HG02973 (cell line): Measurements from ENCODE around the gene SEZ6L.

ENCODE experiments used
- ATAC-seq: cut with Tn5 transposase; IDR thresholded peaks from one replicate; pipeline ENCODE4 v1.9.1; 2021; ENCODE audit warnings: moderate library complexity; ENCODE audit not compliant: unreplicated experiment

SEZ6L gene

GRCh38 chr22:26239581-26239980, 70.3 kb downstream of the SEZ6L start:
- no peak for ATAC-seq

DNA sequence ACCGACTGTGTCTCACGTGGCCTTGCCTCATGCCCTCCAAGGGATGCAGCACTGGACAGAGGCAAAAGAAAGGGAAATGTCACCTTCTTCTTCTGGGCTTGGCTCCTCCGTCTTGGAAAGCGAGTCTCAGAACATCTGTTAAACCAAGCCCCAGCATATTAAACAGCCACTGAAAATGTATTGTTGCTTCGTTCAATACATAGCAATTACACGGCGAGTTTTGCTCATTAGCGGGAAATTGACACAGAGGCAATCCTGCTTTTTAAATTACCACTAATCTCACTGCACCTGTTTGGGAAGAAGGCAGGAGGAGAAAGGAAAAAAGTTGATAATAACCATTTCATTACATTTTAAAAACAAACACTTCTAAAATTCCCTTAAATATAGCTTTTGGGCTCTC, 72.1 kb downstream of the SEZ6L start:
- ATAC-seq = no peak

DNA sequence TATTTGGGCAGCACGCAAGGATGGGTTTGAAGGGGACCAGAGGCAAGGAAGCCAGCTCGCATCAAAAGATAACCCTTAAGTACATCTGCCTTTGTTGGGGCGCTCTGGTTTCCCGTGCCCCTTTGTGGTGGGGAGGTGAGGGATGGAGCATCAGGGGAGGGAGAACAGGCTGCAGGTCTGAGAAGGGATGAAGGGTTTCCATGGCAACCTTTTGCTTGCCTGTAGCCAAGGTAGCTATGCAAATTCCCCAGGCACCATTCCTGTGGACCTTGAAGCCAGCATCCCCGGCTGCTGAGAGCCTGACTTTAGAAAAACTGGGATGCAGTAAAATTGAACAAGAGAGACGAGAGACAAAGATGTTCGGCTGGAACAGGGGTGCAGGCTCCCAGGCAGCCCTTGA, 75.7 kb downstream of the SEZ6L start:
- no peak for ATAC-seq

- no peak for ATAC-seq
Measured at GRCh38 chr22:26246552-26246951, 77.3 kb downstream of the SEZ6L start.

GRCh38 chr22:26251869-26252268, 82.6 kb downstream of the SEZ6L start:
- ATAC-seq = no peak

DNA sequence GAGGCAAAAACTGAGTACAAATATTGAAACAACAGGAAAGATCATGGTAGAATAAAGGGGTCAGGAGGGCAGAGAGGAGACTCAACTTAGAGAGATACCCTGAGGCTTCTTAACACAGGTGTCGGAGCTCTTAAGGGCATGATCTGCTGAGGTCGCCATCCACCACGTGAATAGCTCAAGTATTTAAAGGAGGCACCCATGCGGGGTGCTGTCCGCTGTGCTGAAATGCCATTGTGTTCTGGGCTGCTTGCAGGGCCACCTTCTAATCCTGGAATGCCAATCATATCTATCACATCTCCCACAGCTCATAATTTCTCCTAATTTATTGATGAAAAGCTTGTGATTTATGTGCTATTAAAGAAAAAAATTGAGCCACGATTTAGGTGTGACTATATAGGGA, 90.2 kb downstream of the SEZ6L start:
- no peak for ATAC-seq

- no peak for ATAC-seq
Measured at GRCh38 chr22:26264162-26264561, 94.9 kb downstream of the SEZ6L start.

- ATAC-seq = no peak
Measured at GRCh38 chr22:26265281-26265680, 96.0 kb downstream of the SEZ6L start.

GRCh38 chr22:26265909-26266308, 96.6 kb downstream of the SEZ6L start:
- no peak for ATAC-seq

DNA sequence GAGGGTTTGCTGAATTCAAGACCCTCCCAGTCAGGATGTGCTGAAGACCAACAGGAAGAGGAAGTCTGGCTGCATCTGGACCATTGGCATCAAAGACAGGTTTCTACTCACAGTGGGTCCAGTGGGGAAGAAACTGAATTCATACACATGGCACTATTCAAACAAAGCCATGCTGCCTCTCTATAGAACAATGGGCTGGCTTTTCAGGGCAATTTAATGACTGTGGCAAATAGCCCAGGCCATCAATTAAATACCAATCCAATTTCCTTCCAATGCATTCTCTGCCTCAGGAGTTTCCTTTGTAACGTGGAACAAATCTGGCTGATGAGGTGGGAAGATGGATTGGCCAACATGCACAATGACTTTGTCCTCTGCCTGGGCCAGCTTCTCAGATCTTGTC, 98.6 kb downstream of the SEZ6L start:
- ATAC-seq = no peak

GRCh38 chr22:26269572-26269971, 100.3 kb downstream of the SEZ6L start:
- ATAC-seq = no peak

DNA sequence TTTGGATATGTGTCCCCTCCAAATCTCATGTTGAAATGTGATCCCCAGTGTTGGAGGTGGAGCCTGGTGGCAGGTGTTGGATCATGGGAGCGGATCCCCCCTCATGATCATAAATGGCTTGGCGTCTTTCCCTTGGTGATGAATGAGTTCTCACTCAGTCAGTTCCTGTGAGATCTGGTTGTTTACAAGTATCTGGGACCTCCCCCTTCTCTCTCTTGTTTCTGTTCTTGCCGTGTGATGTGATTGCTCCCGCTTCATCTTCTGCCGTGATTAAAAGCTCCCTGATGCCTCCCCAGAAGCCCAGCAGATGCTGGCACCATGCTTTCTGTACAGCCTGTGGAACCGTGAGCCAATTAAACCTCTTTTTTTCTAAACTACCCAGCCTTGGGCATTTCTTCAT, 102.2 kb downstream of the SEZ6L start:
- no peak for ATAC-seq

- no peak for ATAC-seq
Measured at GRCh38 chr22:26273011-26273675, 103.9 kb downstream of the SEZ6L start.

DNA sequence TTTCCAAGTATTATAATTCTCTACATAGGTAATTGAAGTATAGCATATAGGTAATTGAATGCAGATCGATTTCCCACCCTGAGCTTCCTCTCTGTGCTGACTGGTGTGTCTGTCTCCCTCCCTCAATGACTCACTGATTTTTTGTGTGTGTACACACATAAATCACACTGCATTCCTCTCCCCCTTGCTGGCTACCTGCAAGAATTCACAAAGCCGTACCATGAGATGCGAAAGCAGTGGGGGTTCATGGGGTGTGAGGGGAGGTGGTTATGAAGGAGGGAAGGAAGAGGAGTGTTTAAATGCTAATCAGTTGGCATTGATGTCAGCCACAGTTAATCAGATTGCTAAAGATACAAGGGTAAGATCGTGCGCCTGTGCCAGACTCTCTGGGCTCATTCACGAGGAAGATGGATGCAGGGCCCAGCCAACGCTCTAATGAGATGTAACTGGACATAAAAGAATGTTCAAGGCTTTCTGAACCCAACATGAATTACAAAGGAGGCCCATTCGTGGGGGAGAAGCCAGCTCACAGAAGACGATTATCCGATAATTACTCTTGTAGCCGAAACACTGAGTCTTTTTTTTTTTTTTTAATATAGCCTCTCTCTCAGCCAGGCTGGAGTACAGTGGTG, 107.4 kb downstream of the SEZ6L start:
- no peak for ATAC-seq

DNA sequence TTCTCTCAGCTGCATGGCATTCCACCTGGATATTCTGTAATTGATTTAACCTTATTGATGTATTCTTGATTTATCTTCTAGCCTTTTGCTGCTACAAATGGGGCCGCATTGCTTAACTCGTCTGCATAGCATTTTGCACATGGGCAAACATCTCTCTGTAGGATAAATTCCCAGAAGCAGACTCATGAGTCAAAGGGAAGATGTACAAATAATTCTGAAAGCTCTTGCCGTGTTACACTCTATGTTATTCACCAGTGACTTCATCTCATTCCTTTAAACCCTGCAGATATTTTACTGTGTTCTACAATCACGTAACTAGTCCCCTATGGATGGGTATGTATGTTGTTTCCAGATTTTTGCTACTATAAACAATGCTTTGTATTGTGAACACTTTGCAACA, 112.7 kb downstream of the SEZ6L start:
- ATAC-seq = no peak

DNA sequence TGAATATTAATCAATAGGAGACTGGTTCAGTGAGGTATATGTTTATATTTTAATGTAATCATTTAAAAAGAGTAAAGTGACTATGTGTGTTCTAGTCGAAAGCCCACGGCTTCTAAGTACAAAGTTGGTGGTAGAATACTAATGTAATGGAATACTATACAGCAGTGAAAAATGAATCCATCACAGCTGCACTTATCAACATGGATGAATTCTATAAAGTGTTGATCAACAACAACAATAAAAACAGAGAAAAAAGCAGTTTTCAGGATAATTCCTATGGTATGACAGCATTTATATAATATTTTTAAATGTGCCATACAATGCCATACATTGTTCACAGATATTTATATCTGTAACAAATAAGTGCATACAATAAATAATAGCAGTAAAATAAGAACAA, 114.1 kb downstream of the SEZ6L start:
- ATAC-seq = no peak

GRCh38 chr22:26285632-26286031, 116.4 kb downstream of the SEZ6L start:
- no peak for ATAC-seq

DNA sequence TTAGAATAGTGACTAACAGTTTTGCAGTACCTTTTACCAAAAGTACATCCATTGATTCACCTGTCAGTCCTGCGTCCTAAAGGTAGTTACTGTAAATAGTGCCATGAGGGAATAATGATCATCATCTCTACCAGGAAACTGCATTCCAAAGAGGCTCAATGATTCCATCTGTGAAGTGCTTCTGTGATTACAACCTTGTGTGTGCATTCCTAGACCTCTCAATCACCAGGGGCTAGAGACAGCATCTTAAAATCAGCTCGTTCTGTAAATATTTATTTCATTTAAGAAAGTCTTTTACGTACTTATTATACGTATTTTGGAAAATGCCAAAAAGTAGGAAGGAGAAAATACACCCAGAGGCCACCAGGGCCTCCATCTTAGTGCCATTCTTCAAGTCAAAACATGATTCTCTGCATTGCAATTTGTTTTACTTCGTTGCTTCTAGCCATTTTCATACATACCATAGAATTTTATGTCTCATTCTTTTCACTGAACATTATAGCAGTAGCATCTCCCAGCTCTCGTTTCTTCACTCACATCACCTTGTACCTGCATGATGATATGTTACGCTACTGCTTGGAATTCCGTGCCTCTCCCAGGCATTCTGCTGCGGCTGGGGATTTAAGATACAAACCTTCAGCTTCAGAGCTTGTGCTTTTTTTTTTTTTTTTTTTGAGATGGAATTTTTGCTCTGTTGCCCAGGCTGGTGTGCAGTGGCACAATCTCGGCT, 117.0 kb downstream of the SEZ6L start:
- ATAC-seq = no peak

DNA sequence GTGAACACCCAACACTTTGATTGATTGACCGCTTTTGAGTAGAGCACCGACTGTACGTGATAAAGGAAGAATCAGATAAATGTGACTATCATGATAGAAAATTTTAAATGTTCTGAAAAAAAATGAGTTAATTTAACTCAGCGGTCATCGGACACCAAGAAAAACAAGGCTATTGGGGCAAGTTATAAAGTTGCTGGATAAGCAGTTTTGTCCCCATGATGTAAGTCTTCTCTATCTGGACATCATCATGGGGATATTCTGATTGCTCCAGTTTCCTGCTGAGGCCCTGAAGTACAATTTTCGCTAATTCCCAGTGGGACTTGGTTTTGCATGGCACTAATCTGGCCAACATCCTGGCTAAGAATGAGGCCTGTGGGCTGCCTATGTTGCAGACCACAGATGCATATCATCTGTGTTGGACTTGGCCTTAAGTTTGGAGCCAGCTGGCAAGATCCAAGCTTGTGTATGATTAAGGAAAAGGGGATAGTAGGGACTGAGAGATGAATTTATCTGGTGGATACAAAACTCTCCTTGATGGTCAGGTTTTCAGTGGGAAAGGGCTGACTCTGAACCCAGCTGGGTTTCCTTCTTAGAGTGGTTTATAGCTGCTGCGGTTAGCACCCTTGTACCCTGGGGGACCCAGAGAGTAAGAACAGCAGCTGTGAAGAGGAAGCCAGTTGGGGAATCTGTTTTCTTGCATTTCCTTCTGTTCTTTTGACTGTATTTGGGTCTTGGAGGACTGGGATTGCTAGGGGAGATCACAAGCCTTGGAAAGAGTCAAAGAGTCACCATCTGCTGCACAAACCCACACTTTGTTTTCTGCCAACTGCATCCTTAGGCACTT, 118.3 kb downstream of the SEZ6L start:
- no peak for ATAC-seq

DNA sequence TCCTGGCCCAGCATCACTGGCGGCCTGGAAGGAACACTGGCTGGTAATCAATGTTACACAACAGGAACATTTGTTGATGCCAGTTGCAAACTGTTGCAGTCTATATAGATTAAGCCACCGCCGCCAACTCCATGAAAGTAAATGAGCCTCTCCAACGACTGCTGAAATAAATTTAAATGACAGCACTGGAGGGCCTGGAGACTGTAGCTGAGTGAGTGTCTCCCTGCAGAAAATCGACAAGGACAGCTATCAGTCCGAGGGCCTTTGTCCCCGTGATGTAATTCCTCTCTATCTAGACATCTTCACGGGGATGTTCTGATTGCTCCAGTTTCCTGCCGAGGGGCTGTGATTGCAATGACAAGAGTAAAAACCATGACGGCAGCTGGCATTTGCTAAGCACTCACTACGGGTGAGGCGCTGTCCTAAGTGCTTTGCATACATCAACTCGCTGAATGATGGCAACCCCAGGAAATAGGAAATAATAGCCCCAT, 120.4 kb downstream of the SEZ6L start:
- no peak for ATAC-seq

DNA sequence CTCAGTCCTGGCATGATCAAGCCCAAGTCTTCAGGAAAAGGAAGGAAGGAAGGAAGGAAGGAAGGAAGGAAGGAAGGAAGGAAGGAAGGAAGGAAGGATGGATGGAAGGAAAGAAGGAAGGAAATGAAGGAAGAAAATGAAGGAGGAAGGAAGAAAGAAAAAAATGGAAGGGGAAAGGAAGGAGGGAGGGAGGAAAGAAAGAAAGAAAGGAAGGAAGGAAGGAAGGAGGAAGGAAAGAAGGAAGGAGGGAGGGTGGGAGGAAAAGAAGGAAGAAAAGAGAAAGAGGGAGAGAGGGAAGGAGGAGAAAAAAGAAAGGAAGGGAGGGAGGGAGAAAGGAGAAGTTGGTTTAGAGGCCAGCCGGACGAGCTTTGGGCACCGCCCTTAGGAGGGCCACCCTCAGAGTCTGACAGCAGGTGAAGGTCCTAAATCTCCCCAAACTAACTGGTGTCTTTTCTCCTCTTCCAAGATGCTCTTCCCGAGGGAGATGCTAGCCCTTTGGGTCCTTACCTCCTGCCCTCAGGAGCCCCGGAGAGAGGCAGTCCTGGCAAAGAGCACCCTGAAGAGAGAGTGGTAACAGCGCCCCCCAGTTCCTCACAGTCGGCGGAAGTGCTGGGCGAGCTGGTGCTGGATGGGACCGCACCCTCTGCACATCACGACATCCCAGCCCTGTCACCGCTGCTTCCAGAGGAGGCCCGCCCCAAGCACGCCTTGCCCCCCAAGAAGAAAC, 122.8 kb downstream of the SEZ6L start:
- no peak for ATAC-seq
